GM21529 (cell line): ENCODE data around the gene CCDC24.

Source experiments
- ATAC-seq: cut with Tn5 transposase; IDR thresholded peaks from one replicate; pipeline ENCODE4 v1.9.1; 2021; ENCODE audit not compliant: unreplicated experiment

CCDC24 gene

DNA sequence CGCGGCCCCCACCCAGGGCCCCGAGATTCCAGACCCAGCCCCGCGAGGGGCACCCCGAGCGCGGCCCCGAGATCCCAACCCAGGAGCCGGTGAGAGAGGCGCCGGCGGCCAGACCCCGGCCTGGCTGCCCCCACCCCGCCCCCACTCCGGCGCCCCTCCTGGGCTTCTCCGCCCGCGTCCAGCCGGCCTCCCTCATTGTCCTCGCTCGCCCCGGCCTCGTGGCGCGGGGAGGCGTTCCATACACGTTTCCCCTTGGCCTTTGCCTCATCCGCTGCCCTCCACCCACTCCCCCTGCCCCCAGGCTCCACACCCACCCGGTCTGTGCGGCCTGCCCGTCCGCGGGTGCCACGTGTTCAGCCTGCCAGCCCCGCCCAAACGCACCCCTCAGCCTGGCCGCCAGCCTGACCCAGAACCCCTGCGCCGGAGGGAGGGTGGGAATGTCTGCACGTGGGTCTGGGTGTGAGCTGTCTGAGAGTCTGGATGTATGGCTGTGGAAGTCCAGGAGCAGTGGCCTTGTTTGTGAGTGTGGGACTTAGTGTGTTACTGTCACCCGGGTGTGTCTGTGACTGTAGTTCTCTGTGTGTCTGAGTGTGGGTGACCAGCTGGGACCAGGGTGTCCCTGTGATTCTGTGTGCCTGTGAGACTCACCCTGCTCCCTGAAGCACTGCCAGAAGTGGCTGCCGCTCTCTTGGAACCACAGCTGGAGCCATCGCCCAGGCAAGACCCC lies 11.7 kb upstream of the CCDC24 start:
- ATAC-seq = no peak

- ATAC-seq = no peak
Measured at GRCh38 chr1:43980255-43981134, 10.9 kb upstream of the CCDC24 start.

DNA sequence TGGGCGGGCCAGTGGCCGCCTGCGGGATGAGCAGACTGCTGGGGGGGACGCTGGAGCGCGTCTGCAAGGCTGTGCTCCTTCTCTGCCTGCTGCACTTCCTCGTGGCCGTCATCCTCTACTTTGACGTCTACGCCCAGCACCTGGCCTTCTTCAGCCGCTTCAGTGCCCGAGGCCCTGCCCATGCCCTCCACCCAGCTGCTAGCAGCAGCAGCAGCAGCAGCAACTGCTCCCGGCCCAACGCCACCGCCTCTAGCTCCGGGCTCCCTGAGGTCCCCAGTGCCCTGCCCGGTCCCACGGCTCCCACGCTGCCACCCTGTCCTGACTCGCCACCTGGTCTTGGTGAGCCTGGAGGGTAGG lies 10.3 kb upstream of the CCDC24 start:
- ATAC-seq = no peak

DNA sequence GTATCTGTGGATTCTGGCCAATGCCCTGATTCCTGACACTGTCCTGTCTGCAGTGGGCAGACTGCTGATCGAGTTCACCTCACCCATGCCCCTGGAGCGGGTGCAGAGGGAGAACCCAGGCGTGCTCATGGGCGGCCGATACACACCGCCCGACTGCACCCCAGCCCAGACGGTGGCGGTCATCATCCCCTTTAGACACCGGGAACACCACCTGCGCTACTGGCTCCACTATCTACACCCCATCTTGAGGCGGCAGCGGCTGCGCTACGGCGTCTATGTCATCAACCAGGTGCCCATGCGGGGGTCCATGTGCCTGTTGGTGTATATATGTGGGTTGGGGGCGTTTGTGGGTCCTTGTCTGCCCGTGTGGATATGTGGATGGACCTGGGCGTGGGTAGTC lies 9.8 kb upstream of the CCDC24 start:
- ATAC-seq = no peak

DNA sequence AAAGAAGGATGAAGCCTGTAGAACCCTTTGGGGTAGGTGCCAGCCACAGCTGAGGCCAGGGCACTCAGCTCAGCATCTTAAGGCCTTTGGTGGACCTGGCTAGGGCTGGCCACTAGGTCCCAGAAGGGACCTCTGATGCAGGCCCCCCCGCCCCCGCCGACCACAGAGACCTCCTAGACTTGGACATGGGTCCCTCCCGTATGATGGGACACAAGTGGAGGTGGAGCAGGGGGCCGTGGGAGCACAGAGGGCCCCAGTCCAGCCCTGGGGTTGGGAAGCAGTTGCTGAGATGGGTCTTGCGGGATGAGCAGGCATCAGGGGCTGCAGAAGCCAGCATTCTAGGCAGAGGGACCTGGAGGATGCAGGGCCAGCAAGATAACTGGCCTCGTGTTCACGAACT lies 9.2 kb upstream of the CCDC24 start:
- ATAC-seq = no peak

- ATAC-seq = no peak
Measured at GRCh38 chr1:43982808-43983207, 8.6 kb upstream of the CCDC24 start.

GRCh38 chr1:43983253-43983899 lies 8.0 kb upstream of the CCDC24 start:
- no peak for ATAC-seq

DNA sequence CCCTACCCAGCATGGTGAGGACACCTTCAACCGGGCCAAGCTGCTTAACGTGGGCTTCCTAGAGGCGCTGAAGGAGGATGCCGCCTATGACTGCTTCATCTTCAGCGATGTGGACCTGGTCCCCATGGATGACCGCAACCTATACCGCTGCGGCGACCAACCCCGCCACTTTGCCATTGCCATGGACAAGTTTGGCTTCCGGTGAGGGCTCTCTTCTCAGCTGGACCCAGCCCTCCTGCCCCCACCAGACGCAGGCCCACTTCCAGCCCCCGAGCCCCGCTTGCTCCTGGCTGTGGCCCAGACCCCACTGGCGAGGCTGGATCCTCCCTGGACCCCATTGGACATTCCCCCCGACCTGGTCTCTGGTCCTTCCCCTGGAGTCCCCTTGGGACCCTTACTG lies 6.5 kb upstream of the CCDC24 start:
- no peak for ATAC-seq

GRCh38 chr1:43985984-43986595 lies 5.3 kb upstream of the CCDC24 start:
- no peak for ATAC-seq

- ATAC-seq = no peak
Measured at GRCh38 chr1:43986712-43987111, 4.7 kb upstream of the CCDC24 start.

- no peak for ATAC-seq
Measured at GRCh38 chr1:43987159-43987902, 4.1 kb upstream of the CCDC24 start.

DNA sequence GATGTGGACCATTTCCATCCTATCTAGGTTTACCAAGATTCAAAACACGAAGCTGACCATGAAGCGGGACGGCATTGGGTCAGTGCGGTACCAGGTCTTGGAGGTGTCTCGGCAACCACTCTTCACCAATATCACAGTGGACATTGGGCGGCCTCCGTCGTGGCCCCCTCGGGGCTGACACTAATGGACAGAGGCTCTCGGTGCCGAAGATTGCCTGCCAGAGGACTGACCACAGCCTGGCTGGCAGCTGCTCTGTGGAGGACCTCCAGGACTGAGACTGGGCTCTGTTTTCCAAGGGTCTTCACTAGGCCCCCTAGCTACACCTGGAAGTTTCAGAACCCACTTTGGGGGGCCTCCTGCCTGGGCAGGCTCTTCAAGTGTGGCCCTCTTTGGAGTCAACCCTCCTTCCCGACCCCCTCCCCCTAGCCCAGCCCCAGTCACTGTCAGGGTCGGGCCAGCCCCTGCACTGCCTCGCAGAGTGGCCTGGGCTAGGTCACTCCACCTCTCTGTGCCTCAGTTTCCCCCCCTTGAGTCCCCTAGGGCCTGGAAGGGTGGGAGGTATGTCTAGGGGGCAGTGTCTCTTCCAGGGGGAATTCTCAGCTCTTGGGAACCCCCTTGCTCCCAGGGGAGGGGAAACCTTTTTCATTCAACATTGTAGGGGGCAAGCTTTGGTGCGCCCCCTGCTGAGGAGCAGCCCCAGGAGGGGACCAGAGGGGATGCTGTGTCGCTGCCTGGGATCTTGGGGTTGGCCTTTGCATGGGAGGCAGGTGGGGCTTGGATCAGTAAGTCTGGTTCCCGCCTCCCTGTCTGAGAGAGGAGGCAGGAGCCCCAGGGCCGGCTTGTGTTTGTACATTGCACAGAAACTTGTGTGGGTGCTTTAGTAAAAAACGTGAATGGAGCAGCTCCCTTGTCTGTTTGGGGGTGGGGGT lies 864 bp upstream of the CCDC24 start:
- ATAC-seq = no peak

DNA sequence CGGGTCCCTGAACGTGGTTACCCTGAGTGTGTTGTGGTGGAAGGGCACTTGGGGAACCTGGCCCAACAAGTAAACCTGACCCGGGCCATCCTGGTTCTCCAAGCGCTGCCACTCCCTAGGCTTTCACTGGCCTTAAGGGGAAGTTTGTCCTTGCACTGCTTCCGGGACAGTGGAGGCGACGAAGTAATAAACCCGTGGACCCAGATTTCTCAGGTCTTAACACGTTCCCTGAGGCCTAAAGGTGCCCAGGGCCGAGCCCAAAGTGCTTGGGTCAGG lies 261 bp upstream of the CCDC24 start:
- ATAC-seq = no peak

GRCh38 chr1:43992232-43992995 lies 1.0 kb downstream of the CCDC24 start:
- ATAC-seq = no peak

- ATAC-seq = no peak
Measured at GRCh38 chr1:43993206-43993914, 2.0 kb downstream of the CCDC24 start.

GRCh38 chr1:43994071-43994470 lies 2.7 kb downstream of the CCDC24 start:
- ATAC-seq = no peak

GRCh38 chr1:43994794-43995790 lies 3.7 kb downstream of the CCDC24 start:
- ATAC-seq = no peak
